VCaP (cell line): Measurements from ENCODE around the gene SLX4.

Source experiments
- H3K27ac ChIP-seq: fragments of 450-650 bp; 2 replicates; pipeline ENCODE4 v1.5.1; 2017
- TF ChIP-seq, protein P1 (sequence below): fragments of 450-650 bp; conservative IDR thresholded peaks from 2 replicates; pipeline ENCODE4 v1.5.1; 2017; ENCODE audit warnings: mild to moderate bottlenecking, moderate library complexity

Gene SLX4

DNA sequence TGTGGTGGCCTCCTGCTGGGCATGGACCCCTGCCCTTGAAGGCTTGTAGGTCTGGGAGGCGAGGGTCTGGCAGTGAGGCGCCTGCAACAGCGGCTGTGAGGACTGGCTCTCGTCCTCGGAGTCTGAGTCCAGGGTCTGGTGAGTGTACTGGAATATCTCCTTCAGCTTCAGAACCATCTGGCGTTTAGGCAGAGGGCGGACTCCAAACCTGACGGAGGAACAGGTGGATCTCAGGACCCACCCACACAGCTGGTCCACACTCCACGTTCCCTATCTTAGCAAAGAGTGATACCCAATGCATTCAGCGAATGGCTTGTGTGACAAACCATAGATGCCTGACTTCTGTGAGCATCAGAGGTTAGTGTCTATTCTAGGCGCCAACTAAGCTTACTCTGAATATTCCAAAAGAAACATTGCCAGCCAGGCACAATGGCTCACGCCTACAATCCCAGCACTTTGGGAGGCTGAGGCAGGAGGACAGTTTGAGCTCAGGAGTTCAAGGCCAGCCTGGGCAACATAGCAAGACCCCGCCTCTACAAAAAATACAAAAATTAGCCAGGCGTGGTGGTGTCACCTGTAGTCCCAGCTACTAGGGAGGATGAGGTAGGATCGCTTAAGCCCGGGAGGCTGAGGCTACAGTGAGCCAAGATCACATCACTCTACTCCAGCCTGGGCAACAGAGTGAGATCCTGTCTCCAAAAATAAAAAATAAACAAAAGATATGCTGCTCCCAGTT is 27.9 kb downstream of the SLX4 start:
- no peak overlapping the region for H3K27ac ChIP-seq
- TF ChIP-seq, protein P1, sequence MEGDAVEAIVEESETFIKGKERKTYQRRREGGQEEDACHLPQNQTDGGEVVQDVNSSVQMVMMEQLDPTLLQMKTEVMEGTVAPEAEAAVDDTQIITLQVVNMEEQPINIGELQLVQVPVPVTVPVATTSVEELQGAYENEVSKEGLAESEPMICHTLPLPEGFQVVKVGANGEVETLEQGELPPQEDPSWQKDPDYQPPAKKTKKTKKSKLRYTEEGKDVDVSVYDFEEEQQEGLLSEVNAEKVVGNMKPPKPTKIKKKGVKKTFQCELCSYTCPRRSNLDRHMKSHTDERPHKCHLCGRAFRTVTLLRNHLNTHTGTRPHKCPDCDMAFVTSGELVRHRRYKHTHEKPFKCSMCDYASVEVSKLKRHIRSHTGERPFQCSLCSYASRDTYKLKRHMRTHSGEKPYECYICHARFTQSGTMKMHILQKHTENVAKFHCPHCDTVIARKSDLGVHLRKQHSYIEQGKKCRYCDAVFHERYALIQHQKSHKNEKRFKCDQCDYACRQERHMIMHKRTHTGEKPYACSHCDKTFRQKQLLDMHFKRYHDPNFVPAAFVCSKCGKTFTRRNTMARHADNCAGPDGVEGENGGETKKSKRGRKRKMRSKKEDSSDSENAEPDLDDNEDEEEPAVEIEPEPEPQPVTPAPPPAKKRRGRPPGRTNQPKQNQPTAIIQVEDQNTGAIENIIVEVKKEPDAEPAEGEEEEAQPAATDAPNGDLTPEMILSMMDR: no peak

DNA sequence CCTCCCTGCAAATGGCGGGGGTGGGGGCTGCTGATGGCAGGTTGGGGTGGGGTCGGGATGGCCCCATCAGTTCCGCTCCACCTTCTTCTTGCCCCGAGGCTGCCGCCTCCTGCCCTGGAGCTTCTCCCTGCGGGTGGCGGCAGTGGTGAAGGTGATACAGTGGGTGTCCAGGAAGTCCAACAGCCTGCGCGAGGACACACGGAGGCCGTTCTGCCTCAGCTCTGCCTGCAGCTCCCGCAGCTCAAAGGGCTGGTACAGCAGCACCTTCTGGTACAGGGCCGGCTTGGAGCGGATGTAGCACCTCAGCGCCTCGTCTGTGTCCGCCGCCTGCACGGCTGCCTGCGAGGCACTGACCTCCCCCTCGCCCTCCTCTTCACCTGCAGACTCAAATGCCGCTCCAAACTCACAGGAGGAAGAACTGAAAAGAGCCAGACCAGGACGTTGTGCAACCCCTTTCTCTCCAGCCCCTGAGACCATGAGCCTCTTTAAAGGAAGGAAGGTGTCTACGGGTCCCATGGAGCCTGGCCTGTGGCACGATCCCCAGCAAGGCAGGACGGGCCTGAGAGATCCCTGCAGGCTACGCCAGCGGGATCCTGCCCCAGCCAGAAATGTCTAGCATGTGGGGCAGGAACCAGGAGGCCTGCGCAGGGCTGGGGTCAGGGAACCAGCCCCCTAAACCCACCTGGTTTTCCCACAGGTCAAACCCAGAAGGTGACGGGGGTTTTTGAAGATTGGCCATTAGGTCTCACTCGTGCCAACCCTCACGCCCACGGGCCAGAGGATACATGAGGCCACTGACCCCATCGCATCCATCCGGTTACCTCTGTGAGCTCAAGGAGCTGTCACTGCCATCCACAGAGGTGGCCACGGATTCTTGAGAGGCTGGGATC is 28.9 kb downstream of the SLX4 start:
- H3K27ac ChIP-seq: no peak overlapping the region
- TF ChIP-seq, protein P1: no peak

DNA sequence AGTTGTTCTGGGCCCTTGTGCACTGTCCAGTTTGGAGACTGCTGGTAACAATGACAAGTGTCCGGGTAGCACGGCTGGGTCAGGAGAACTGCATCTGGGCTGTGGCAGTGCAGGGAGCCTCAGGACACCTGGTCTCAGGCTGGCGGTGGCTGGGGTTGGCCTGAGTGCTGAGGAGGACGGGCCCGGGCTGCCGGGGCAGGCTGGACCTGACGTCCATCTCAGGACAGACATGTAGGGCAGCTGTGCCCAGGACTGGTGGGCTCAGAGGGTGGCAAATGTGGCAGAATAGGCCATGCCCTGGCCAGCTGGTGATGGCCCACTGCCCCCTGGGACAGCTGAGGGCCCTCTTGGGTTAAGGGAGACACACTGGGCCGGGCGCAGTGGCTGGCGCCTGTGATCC is 30.0 kb downstream of the SLX4 start:
- TF ChIP-seq, protein P1: no peak
- H3K27ac ChIP-seq: no peak overlapping the region

DNA sequence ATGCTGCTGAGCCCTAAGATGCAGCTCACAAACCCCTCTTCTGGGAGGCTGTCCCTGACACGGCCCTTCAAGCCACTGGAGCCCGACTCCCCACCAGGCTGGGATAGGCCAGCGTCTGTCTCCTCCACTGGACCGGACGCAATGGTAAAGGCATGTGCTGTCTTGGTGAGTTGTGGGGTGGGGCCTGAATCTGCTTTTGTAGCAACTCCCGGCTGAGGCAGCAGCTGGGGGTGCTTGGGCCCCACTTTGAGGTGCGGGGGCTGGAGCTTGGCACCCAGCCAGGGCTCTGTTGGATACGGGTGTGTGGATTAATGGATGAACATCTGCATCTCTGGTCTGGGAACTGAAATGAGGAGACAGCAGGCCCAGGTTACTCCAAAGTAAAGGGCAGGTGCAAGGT is 30.7 kb downstream of the SLX4 start:
- no peak overlapping the region for H3K27ac ChIP-seq
- TF ChIP-seq, protein P1: no peak

DNA sequence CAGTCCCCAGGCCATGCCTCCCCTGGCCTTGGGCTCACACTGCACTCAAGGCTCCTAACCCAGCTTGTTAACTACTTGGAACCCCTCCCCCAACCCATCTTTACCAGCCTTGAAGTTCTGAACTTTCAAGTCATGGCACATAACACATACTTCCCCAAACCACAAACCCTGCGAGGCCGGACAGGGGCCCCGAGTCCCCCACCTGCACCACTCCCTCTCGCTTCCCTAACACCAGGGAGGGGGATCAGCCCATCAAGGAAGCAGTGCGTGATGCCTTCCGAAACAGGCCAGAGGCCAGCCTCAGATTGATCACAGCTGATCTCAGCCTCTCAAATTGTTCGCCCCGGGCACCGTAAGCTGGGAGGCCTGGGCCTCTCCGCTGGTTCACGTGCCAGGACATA is 31.2 kb downstream of the SLX4 start:
- TF ChIP-seq, protein P1: no peak
- H3K27ac ChIP-seq: no peak overlapping the region

DNA sequence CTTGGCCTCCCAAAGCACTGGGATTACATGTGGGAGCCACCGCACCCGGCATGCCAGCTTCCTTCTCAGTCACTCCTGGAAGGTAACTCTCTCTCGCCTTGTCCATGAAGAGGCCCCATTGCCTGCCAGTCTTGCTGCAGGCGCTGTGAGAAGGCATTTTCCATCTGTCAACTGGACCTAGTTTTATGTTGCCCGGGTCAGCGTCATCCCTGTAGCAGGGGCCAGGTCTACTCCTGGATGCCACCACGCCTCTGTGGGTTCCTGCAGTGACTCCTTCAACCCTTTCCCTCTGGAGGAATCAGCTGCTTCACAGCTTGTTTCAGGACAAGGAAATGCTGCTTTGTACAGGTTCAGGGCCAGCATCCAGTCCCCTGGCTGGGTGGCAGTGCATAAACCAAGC is 31.6 kb downstream of the SLX4 start:
- no peak overlapping the region for H3K27ac ChIP-seq
- TF ChIP-seq, protein P1: no peak
